GM23338 (cell line): ENCODE data around the gene NEUROG2. TPM values are rescaled to one million over a fixed set of nuclear protein-coding genes. Genes with fewer than 3 reads are reported as not detected.

Source experiments
- ATAC-seq: fragments of 200-7000 bp; cut with Tn5 transposase; 3 replicates; pipeline ENCODE4 v1.9.1; 2020
- DNase-seq: peaks from one replicate; pipeline ENCODE4 v3.0.0-alpha.2; 2015; ENCODE audit warnings: low spot score
- H2AFZ ChIP-seq: fragments of 200-600 bp; sonication (generic); 2 replicates; pipeline ENCODE4 v1.8.0; 2016; ENCODE audit warnings: antibody characterized with exemption, mild to moderate bottlenecking, moderate library complexity
- H3F3A ChIP-seq: fragments of 200-600 bp; sonication (generic); replicated peaks from 2 replicates; pipeline ENCODE4 v1.8.0; 2017; ENCODE audit warnings: antibody characterized with exemption, mixed run types, low read depth
- H3K27ac ChIP-seq: fragments of 200-600 bp; sonication (generic); 2 replicates; pipeline ENCODE4 v1.6.1; 2016; ENCODE audit warnings: low read depth
- H3K27me3 ChIP-seq: fragments of 200-600 bp; sonication (generic); 2 replicates; pipeline ENCODE4 v1.8.0; 2016; ENCODE audit warnings: mild to moderate bottlenecking, mixed run types, moderate library complexity; ENCODE audit not compliant: insufficient read depth
- H3K36me3 ChIP-seq: fragments of 200-600 bp; sonication (generic); 2 replicates; pipeline ENCODE4 v1.8.0; 2016; ENCODE audit warnings: mild to moderate bottlenecking; ENCODE audit not compliant: insufficient read depth
- H3K4me1 ChIP-seq: fragments of 200-600 bp; sonication (generic); 2 replicates; pipeline ENCODE4 v1.8.0; 2016; ENCODE audit warnings: mild to moderate bottlenecking, moderate library complexity; ENCODE audit not compliant: insufficient read depth
- H3K4me2 ChIP-seq: fragments of 200-600 bp; sonication (generic); 2 replicates; pipeline ENCODE4 v1.7.1; 2017; ENCODE audit warnings: mixed run types
- H3K4me3 ChIP-seq: fragments of 200-600 bp; sonication (generic); 2 replicates; pipeline ENCODE4 v1.6.1; 2016; ENCODE audit warnings: mixed run types
- H3K79me2 ChIP-seq: fragments of 200-600 bp; sonication (generic); replicated peaks from 2 replicates; pipeline ENCODE4 v1.8.0; 2017; ENCODE audit warnings: mild to moderate bottlenecking; ENCODE audit not compliant: insufficient read depth
- H3K9me2 ChIP-seq: fragments of 200-600 bp; sonication (generic); 2 replicates; pipeline ENCODE4 v1.8.0; 2017; ENCODE audit not compliant: insufficient read depth
- H4K20me1 ChIP-seq: fragments of 200-600 bp; sonication (generic); replicated peaks from 2 replicates; pipeline ENCODE4 v1.8.0; 2017; ENCODE audit warnings: mild to moderate bottlenecking; ENCODE audit not compliant: insufficient read depth
- H3K27ac Mint-ChIP-seq: 2 replicates; pipeline ENCODE4 v1.8.0; 2020; ENCODE audit warnings: inconsistent platforms, mild to moderate bottlenecking, moderate library complexity, mixed read lengths
- H3K27me3 Mint-ChIP-seq: 3 replicates; pipeline ENCODE4 v1.8.0; 2022; ENCODE audit warnings: low read depth, mild to moderate bottlenecking, moderate library complexity, mixed read lengths, inconsistent platforms; ENCODE audit not compliant: insufficient read depth, poor library complexity
- H3K36me3 Mint-ChIP-seq: 3 replicates; pipeline ENCODE4 v1.8.0; 2021; ENCODE audit warnings: low read depth, mild to moderate bottlenecking, inconsistent platforms, moderate library complexity, mixed read lengths
- H3K4me1 Mint-ChIP-seq: 3 replicates; pipeline ENCODE4 v1.8.0; 2020; ENCODE audit warnings: mild to moderate bottlenecking, inconsistent platforms, mixed read lengths
- H3K4me3 Mint-ChIP-seq: 3 replicates; pipeline ENCODE4 v1.8.0; 2021; ENCODE audit warnings: moderate library complexity, mild to moderate bottlenecking, inconsistent platforms, mixed read lengths
- H3K9me3 Mint-ChIP-seq: 3 replicates; pipeline ENCODE4 v1.8.0; 2020; ENCODE audit warnings: moderate library complexity, mild to moderate bottlenecking, inconsistent platforms, mixed read lengths
- CTCF ChIP-seq, 2 experiments: fragments of 200-600 bp in 1 of 2; sonication (generic) in 1 of 2; conservative IDR thresholded peaks; 2 replicates each; pipeline versions ENCODE4 v1.5.1 to v1.6.1; 2016 to 2017; ENCODE audit warnings: antibody characterized with exemption in 2 of 2, low read depth in 2 of 2, mild to moderate bottlenecking in 2 of 2, moderate library complexity in 1 of 2
- EZH2 ChIP-seq: fragments of 200-600 bp; sonication (generic); IDR thresholded peaks from one replicate; pipeline ENCODE4 v1.8.0; 2017; ENCODE audit warnings: antibody characterized with exemption, mild to moderate bottlenecking, low read depth; ENCODE audit not compliant: unreplicated experiment
- EZH2phosphoT487 ChIP-seq: fragments of 200-600 bp; sonication (generic); IDR thresholded peaks from one replicate; pipeline ENCODE4 v1.8.1; 2018; ENCODE audit warnings: antibody characterized with exemption; ENCODE audit not compliant: unreplicated experiment
- NANOG ChIP-seq: IDR thresholded peaks from 2 replicates; pipeline ENCODE4 v1.6.1; 2016; ENCODE audit warnings: antibody characterized with exemption, borderline replicate concordance
- ZNF114 ChIP-seq: fragments of 250-450 bp; sonication (Bioruptor Pico); IDR thresholded peaks from 2 replicates; pipeline ENCODE4 v1.5.0; 2020; ENCODE audit warnings: mild to moderate bottlenecking, moderate library complexity
- polyA plus RNA-seq: library from polyadenylated mRNA; unstranded; fragments of >200 nt; fragmentation: Nextera tagmentation; extraction: Ambion mirVana; gene quantifications from 2 replicates; pipeline ENCODE4 v1.2.1, GENCODE V29; 2016
- total RNA-seq: library from RNA; depleted of rRNA; stranded (reverse); fragments of >200 nt; shearing (Covaris generic); gene quantifications from 2 replicates; pipeline ENCODE4 v1.2.3, GENCODE V29; 2014
- TF ChIP-seq, protein P1 (sequence below): IDR thresholded peaks from one replicate; pipeline ENCODE4 v1.6.1; 2018; ENCODE audit warnings: antibody characterized with exemption; ENCODE audit not compliant: unreplicated experiment
- TF ChIP-seq, protein P2 (sequence below): fragments of 250-450 bp; sonication (Bioruptor Pico); IDR thresholded peaks from 2 replicates; pipeline ENCODE4 v1.5.0; 2020; ENCODE audit warnings: mild to moderate bottlenecking, moderate library complexity

The NEUROG2 gene
- total and polyA plus RNA-seq, 2 experiments from 2014 or later: not detected

GRCh38 chr4:112514647-112515197, 1.3 kb downstream of the NEUROG2 start:
- H3K4me3 ChIP-seq: peak overlapping the region; percentile 60
- ATAC-seq: peak; percentile 10
- Mint-ChIP-seq H3K27ac (no peak overlapping the region), H3K36me3 (no peaks in the 10 kb centered on the region; the same call in 2 of the 3 replicates), H3K9me3 (peaks cover 3% of the 10 kb centered on the region; the same call in 2 of the 3 replicates), H3K4me3 (peak overlapping the region; percentile 82), H3K4me1 (peaks cover 48% of the 10 kb centered on the region), H3K27me3 (peaks cover 99% of the 10 kb centered on the region)
- peak overlapping the region; percentile 87 for H3K4me2 ChIP-seq
- H3K9me2 ChIP-seq: no peaks in the 10 kb centered on the region
- TF ChIP-seq ZNF114 (CRISPR knock-in tag) (no peak), CTCF (conservative IDR thresholded peaks at IDR 0.05; ENCODE audit: low read depth in 2 of 2) (peak; percentile 33 to 49), EZH2phosphoT487 (peak; percentile 82), NANOG (no peak), EZH2 (peak; percentile 24)
- TF ChIP-seq, protein P1, sequence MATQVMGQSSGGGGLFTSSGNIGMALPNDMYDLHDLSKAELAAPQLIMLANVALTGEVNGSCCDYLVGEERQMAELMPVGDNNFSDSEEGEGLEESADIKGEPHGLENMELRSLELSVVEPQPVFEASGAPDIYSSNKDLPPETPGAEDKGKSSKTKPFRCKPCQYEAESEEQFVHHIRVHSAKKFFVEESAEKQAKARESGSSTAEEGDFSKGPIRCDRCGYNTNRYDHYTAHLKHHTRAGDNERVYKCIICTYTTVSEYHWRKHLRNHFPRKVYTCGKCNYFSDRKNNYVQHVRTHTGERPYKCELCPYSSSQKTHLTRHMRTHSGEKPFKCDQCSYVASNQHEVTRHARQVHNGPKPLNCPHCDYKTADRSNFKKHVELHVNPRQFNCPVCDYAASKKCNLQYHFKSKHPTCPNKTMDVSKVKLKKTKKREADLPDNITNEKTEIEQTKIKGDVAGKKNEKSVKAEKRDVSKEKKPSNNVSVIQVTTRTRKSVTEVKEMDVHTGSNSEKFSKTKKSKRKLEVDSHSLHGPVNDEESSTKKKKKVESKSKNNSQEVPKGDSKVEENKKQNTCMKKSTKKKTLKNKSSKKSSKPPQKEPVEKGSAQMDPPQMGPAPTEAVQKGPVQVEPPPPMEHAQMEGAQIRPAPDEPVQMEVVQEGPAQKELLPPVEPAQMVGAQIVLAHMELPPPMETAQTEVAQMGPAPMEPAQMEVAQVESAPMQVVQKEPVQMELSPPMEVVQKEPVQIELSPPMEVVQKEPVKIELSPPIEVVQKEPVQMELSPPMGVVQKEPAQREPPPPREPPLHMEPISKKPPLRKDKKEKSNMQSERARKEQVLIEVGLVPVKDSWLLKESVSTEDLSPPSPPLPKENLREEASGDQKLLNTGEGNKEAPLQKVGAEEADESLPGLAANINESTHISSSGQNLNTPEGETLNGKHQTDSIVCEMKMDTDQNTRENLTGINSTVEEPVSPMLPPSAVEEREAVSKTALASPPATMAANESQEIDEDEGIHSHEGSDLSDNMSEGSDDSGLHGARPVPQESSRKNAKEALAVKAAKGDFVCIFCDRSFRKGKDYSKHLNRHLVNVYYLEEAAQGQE: no peak
- TF ChIP-seq, protein P2, sequence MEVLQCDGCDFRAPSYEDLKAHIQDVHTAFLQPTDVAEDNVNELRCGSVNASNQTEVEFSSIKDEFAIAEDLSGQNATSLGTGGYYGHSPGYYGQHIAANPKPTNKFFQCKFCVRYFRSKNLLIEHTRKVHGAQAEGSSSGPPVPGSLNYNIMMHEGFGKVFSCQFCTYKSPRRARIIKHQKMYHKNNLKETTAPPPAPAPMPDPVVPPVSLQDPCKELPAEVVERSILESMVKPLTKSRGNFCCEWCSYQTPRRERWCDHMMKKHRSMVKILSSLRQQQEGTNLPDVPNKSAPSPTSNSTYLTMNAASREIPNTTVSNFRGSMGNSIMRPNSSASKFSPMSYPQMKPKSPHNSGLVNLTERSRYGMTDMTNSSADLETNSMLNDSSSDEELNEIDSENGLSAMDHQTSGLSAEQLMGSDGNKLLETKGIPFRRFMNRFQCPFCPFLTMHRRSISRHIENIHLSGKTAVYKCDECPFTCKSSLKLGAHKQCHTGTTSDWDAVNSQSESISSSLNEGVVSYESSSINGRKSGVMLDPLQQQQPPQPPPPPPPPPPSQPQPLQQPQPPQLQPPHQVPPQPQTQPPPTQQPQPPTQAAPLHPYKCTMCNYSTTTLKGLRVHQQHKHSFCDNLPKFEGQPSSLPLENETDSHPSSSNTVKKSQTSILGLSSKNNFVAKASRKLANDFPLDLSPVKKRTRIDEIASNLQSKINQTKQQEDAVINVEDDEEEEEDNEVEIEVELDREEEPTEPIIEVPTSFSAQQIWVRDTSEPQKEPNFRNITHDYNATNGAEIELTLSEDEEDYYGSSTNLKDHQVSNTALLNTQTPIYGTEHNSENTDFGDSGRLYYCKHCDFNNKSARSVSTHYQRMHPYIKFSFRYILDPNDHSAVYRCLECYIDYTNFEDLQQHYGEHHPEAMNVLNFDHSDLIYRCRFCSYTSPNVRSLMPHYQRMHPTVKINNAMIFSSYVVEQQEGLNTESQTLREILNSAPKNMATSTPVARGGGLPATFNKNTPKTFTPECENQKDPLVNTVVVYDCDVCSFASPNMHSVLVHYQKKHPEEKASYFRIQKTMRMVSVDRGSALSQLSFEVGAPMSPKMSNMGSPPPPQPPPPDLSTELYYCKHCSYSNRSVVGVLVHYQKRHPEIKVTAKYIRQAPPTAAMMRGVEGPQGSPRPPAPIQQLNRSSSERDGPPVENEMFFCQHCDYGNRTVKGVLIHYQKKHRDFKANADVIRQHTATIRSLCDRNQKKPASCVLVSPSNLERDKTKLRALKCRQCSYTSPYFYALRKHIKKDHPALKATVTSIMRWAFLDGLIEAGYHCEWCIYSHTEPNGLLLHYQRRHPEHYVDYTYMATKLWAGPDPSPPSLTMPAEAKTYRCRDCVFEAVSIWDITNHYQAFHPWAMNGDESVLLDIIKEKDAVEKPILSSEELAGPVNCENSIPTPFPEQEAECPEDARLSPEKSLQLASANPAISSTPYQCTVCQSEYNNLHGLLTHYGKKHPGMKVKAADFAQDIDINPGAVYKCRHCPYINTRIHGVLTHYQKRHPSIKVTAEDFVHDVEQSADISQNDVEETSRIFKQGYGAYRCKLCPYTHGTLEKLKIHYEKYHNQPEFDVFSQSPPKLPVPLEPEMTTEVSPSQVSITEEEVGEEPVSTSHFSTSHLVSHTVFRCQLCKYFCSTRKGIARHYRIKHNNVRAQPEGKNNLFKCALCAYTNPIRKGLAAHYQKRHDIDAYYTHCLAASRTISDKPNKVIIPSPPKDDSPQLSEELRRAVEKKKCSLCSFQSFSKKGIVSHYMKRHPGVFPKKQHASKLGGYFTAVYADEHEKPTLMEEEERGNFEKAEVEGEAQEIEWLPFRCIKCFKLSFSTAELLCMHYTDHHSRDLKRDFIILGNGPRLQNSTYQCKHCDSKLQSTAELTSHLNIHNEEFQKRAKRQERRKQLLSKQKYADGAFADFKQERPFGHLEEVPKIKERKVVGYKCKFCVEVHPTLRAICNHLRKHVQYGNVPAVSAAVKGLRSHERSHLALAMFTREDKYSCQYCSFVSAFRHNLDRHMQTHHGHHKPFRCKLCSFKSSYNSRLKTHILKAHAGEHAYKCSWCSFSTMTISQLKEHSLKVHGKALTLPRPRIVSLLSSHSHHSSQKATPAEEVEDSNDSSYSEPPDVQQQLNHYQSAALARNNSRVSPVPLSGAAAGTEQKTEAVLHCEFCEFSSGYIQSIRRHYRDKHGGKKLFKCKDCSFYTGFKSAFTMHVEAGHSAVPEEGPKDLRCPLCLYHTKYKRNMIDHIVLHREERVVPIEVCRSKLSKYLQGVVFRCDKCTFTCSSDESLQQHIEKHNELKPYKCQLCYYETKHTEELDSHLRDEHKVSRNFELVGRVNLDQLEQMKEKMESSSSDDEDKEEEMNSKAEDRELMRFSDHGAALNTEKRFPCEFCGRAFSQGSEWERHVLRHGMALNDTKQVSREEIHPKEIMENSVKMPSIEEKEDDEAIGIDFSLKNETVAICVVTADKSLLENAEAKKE: no peak
- H2AFZ ChIP-seq: peak overlapping the region; percentile 95
- H3K4me1 ChIP-seq: peaks cover 62% of the 10 kb centered on the region
- DNase-seq: peak; percentile 58
- H3K27me3 ChIP-seq: peaks cover 100% of the 10 kb centered on the region
- no peaks in the 10 kb centered on the region for H3K36me3 ChIP-seq
- H3K79me2 ChIP-seq: no peaks in the 10 kb centered on the region
- peaks cover 37% of the 10 kb centered on the region for H4K20me1 ChIP-seq
- no peak overlapping the region for H3K27ac ChIP-seq
- peaks cover 37% of the 10 kb centered on the region for H3F3A ChIP-seq
